Liver (tissue), 9 donors: ENCODE results near the gene ZNF414. TPM values are rescaled to one million over a fixed set of nuclear protein-coding genes. Genes with fewer than 3 reads are reported as not detected.

Experiments
- DNase-seq: peaks from one replicate; pipeline ENCODE4 v3.0.0-alpha.2; 2017; ENCODE audit warnings: low spot score
- H3K27ac ChIP-seq, 2 donors: one replicate each; pipeline ENCODE4 v1.7.0; 2013; ENCODE audit warnings: inconsistent platforms in 2 of 2, low read length in 2 of 2, control low read depth in 1 of 2, low read depth in 1 of 2, mild to moderate bottlenecking in 1 of 2
- H3K27me3 ChIP-seq, 4 donors: one replicate each; pipeline versions ENCODE4 v1.6.1 to v1.7.0; 2013; ENCODE audit warnings: low read length in 3 of 4, inconsistent platforms in 1 of 4, mild to moderate bottlenecking in 1 of 4, moderate library complexity in 1 of 4; ENCODE audit not compliant: control insufficient read depth in 4 of 4, insufficient read depth in 4 of 4
- H3K36me3 ChIP-seq, 4 donors: one replicate each; pipeline versions ENCODE4 v1.6.1 to v1.7.0; 2013; ENCODE audit warnings: low read length in 3 of 4, mild to moderate bottlenecking in 3 of 4, low read depth in 1 of 4, moderate library complexity in 1 of 4; ENCODE audit not compliant: control insufficient read depth in 4 of 4, insufficient read depth in 3 of 4
- H3K4me1 ChIP-seq, 4 donors: one replicate each; pipeline versions ENCODE4 v1.6.1 to v1.7.0; 2013; ENCODE audit warnings: low read length in 3 of 4, mild to moderate bottlenecking in 3 of 4, moderate library complexity in 1 of 4; ENCODE audit not compliant: control insufficient read depth in 4 of 4, insufficient read depth in 4 of 4
- H3K4me3 ChIP-seq, 3 donors: one replicate each; pipeline versions ENCODE4 v1.6.1 to v1.7.0; 2013; ENCODE audit warnings: low read length in 3 of 3, control low read depth in 1 of 3, low read depth in 1 of 3, mild to moderate bottlenecking in 1 of 3
- H3K9ac ChIP-seq, 2 donors: one replicate each; pipeline ENCODE4 v1.7.0; 2013; ENCODE audit warnings: low read length in 2 of 2, mild to moderate bottlenecking in 2 of 2, moderate library complexity in 2 of 2, control low read depth in 1 of 2, low read depth in 1 of 2
- H3K9me3 ChIP-seq, 4 donors: one replicate each; pipeline versions ENCODE4 v1.6.1 to v1.7.0; 2013; ENCODE audit warnings: low read length in 3 of 4; ENCODE audit not compliant: control insufficient read depth in 4 of 4
- CTCF ChIP-seq: fragments of 150-350 bp; IDR thresholded peaks from 2 replicates; pipeline ENCODE4 v1.5.1; 2017; ENCODE audit warnings: improper control_type of control experiment, low read depth, low read length; ENCODE audit not compliant: missing input control
- EGR1 ChIP-seq, 2 donors: IDR thresholded peaks; 2 replicates each; pipeline ENCODE4 v1.6.1; 2016 to 2018; ENCODE audit warnings: antibody characterized with exemption in 2 of 2, low read depth in 2 of 2
- FOXA1 ChIP-seq: IDR thresholded peaks from 2 replicates; pipeline ENCODE4 v1.6.1; 2016; ENCODE audit warnings: antibody characterized with exemption
- FOXA2 ChIP-seq: IDR thresholded peaks from 2 replicates; pipeline ENCODE4 v1.6.1; 2016; ENCODE audit warnings: antibody characterized with exemption
- GABPA ChIP-seq, 2 donors: IDR thresholded peaks in 1 of 2; conservative IDR thresholded peaks in 1 of 2; 2 replicates each; pipeline ENCODE4 v1.6.1; 2016; ENCODE audit warnings: antibody characterized with exemption in 2 of 2, mild to moderate bottlenecking in 1 of 2, moderate library complexity in 1 of 2
- HNF4A ChIP-seq, 2 donors: conservative IDR thresholded peaks; 2 replicates each; pipeline ENCODE4 v1.6.1; 2016; ENCODE audit warnings: antibody characterized with exemption in 2 of 2, mild to moderate bottlenecking in 2 of 2
- HNF4G ChIP-seq: IDR thresholded peaks from 2 replicates; pipeline ENCODE4 v1.6.1; 2016; ENCODE audit warnings: antibody characterized with exemption
- JUND ChIP-seq, 2 donors: IDR thresholded peaks; 2 replicates each; pipeline ENCODE4 v1.6.1; 2016; ENCODE audit warnings: antibody characterized with exemption in 2 of 2
- NR2F2 ChIP-seq: IDR thresholded peaks from 2 replicates; pipeline ENCODE4 v1.6.1; 2016; ENCODE audit warnings: antibody characterized with exemption
- RAD21 ChIP-seq, 2 donors: IDR thresholded peaks; 2 replicates each; pipeline ENCODE4 v1.6.1; 2016; ENCODE audit warnings: antibody characterized with exemption in 2 of 2, mild to moderate bottlenecking in 2 of 2
- RXRA ChIP-seq, 2 donors: IDR thresholded peaks; 2 replicates each; pipeline ENCODE4 v1.6.1; 2017 to 2018; ENCODE audit warnings: antibody characterized with exemption in 2 of 2, mild to moderate bottlenecking in 1 of 2
- SP1 ChIP-seq: IDR thresholded peaks from 2 replicates; pipeline ENCODE4 v1.6.1; 2018; ENCODE audit warnings: antibody characterized with exemption, mild to moderate bottlenecking
- TAF1 ChIP-seq: conservative IDR thresholded peaks from 2 replicates; pipeline ENCODE4 v1.6.1; 2016; ENCODE audit warnings: antibody characterized with exemption, mild to moderate bottlenecking
- YY1 ChIP-seq: IDR thresholded peaks from 2 replicates; pipeline ENCODE4 v1.6.1; 2016; ENCODE audit warnings: antibody characterized with exemption, mild to moderate bottlenecking
- WGBS: extraction: QIAGEN DNeasy Blood & Tissue Kit; methylation state at CpG from one replicate; pipeline ENCODE4 v1.1.7; 2013; 5-methylcytosine and 5-hydroxymethylcytosine counted together
- polyA plus RNA-seq, 2 donors: library from polyadenylated mRNA; stranded (reverse) in 1 of 2; unstranded in 1 of 2; fragments of 200-250 nt in 1 of 2; fragments of >200 nt in 1 of 2; fragmentation: Nextera tagmentation in 1 of 2; extraction: Ambion mirVana in 1 of 2; gene quantifications; one replicate each; pipeline versions ENCODE4 v1.2.1 to v1.2.3, GENCODE V29; 2013 to 2015
- total RNA-seq, 2 donors: library from RNA; depleted of rRNA; stranded (reverse); fragments of >200 nt; gene quantifications; one replicate each; pipeline ENCODE4 v1.2.3, GENCODE V29; 2014
- TF ChIP-seq, protein P1 (sequence below): IDR thresholded peaks from 2 replicates; pipeline ENCODE4 v1.6.1; 2016; ENCODE audit warnings: antibody characterized with exemption
- TF ChIP-seq, protein P2 (sequence below): IDR thresholded peaks from 2 replicates; pipeline ENCODE4 v1.6.1; 2016; ENCODE audit warnings: antibody characterized with exemption, mild to moderate bottlenecking
- TF ChIP-seq, protein P3 (sequence below): IDR thresholded peaks from 2 replicates; pipeline ENCODE4 v1.6.1; 2016; ENCODE audit warnings: antibody characterized with exemption
- TF ChIP-seq, protein P4 (sequence below): IDR thresholded peaks from 2 replicates; pipeline ENCODE4 v1.6.1; 2016; ENCODE audit warnings: antibody characterized with exemption
- donor health status: healthy.
- donor health status: healthy.
- donor health status: healthy.
- donor health status: healthy.
- donor health status: healthy.

ZNF414 gene
- total and polyA plus RNA-seq, 4 donors = 3.5 to 16.0 (median 7.2) TPM

DNA sequence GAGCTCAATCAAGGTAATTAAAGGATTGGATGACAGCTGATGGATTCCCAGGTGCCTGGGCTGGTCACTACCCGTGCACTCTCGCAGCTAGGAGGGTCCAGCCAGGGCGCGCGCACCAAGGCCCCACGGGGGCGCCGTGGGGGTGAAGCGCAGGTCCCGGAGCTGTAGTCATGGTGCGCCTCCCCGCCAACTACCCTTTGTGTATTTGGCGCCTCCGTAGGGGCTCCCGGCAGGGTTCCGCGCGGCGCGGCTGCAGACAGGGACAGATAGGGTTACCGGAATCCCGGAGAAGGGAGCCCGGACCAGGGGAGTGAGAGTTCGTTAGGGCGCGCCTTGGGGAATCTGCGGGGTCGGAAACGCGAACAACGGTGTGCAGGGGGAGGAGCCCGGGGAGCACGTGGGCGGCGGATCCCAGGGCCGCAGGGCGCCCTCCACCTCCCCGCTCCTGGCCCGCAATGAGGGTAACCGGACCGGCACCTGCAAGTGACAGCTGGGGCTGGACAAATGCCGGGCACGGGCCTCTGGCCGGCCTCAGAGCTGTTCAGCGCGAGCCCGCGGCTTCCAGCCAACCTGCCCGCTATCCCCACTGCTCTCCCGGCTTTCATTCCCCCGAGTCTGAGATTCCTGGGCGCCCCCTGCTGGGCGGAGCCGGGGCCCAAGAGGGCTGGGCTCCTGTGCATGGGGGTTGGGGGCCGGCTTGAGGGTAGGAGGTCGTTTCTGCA is 8.1 kb downstream of the ZNF414 start:
- Histone ChIP-seq H3K9ac (peak overlapping the region; percentile 13 to 27), H3K4me3 (peak overlapping the region in 2 of 3 donors; percentile 63 to 75), H3K4me1 (peaks cover 6 to 10% (median 6%) of the 10 kb centered on the region in 4 donors), H3K27me3 (no peaks in the 10 kb centered on the region), H3K9me3 (no peaks in the 10 kb centered on the region), H3K27ac (peak overlapping the region; percentile 38 to 43), H3K36me3 (peaks cover 0 to 2% (median 0%) of the 10 kb centered on the region in 4 donors)
- peak; percentile 11 to 34 for TF ChIP-seq RXRA (IDR thresholded peaks at IDR 0.05)
- TF ChIP-seq, protein P1, sequence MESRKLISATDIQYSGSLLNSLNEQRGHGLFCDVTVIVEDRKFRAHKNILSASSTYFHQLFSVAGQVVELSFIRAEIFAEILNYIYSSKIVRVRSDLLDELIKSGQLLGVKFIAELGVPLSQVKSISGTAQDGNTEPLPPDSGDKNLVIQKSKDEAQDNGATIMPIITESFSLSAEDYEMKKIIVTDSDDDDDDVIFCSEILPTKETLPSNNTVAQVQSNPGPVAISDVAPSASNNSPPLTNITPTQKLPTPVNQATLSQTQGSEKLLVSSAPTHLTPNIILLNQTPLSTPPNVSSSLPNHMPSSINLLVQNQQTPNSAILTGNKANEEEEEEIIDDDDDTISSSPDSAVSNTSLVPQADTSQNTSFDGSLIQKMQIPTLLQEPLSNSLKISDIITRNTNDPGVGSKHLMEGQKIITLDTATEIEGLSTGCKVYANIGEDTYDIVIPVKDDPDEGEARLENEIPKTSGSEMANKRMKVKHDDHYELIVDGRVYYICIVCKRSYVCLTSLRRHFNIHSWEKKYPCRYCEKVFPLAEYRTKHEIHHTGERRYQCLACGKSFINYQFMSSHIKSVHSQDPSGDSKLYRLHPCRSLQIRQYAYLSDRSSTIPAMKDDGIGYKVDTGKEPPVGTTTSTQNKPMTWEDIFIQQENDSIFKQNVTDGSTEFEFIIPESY = no peak
- TF ChIP-seq HNF4G = no peak
- TF ChIP-seq TAF1 = no peak
- peak; percentile 77 for TF ChIP-seq CTCF
- no peak for TF ChIP-seq EGR1 (IDR thresholded peaks at IDR 0.05; ENCODE audit: low read depth in 2 of 2)
- TF ChIP-seq FOXA1 = no peak
- TF ChIP-seq GABPA (IDR thresholded peaks at IDR 0.05 in 1 of 2, conservative IDR thresholded peaks at IDR 0.05 in 1 of 2) = no peak
- TF ChIP-seq YY1 = peak; percentile 17
- TF ChIP-seq, protein P2, sequence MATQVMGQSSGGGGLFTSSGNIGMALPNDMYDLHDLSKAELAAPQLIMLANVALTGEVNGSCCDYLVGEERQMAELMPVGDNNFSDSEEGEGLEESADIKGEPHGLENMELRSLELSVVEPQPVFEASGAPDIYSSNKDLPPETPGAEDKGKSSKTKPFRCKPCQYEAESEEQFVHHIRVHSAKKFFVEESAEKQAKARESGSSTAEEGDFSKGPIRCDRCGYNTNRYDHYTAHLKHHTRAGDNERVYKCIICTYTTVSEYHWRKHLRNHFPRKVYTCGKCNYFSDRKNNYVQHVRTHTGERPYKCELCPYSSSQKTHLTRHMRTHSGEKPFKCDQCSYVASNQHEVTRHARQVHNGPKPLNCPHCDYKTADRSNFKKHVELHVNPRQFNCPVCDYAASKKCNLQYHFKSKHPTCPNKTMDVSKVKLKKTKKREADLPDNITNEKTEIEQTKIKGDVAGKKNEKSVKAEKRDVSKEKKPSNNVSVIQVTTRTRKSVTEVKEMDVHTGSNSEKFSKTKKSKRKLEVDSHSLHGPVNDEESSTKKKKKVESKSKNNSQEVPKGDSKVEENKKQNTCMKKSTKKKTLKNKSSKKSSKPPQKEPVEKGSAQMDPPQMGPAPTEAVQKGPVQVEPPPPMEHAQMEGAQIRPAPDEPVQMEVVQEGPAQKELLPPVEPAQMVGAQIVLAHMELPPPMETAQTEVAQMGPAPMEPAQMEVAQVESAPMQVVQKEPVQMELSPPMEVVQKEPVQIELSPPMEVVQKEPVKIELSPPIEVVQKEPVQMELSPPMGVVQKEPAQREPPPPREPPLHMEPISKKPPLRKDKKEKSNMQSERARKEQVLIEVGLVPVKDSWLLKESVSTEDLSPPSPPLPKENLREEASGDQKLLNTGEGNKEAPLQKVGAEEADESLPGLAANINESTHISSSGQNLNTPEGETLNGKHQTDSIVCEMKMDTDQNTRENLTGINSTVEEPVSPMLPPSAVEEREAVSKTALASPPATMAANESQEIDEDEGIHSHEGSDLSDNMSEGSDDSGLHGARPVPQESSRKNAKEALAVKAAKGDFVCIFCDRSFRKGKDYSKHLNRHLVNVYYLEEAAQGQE = no peak
- no peak for TF ChIP-seq FOXA2
- peak; percentile 85 to 86 for TF ChIP-seq RAD21 (IDR thresholded peaks at IDR 0.05)
- TF ChIP-seq HNF4A (conservative IDR thresholded peaks at IDR 0.05) = no peak
- no peak for TF ChIP-seq NR2F2
- peak; percentile 19 for TF ChIP-seq SP1
- no peak for TF ChIP-seq JUND (IDR thresholded peaks at IDR 0.05)
- TF ChIP-seq, protein P3, sequence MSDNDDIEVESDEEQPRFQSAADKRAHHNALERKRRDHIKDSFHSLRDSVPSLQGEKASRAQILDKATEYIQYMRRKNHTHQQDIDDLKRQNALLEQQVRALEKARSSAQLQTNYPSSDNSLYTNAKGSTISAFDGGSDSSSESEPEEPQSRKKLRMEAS = no peak
- TF ChIP-seq, protein P4, sequence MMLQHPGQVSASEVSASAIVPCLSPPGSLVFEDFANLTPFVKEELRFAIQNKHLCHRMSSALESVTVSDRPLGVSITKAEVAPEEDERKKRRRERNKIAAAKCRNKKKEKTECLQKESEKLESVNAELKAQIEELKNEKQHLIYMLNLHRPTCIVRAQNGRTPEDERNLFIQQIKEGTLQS = no peak
- peak; percentile 86 for DNase-seq
- under 1% methylated on average over 56 of the region's 56 CpGs for WGBS
